IPS-11a (cell line): ENCODE results near the gene SLC39A6.
A peak's percentile ranks its signal among the peaks of the same experiment; 100 is the strongest.
"Not testable (repeated sequence)": the region's sequence is repeated elsewhere in the genome, so short reads cannot be mapped to it uniquely, and the experiment has no call there.

Experiments used
- H3K4me3 ChIP-seq: one replicate; pipeline ENCODE4 v1.5.1; 2013; ENCODE audit warnings: low read depth, low read length, control low read depth

Gene SLC39A6

GRCh38 chr18:36135264-36135663, 6.1 kb upstream of the SLC39A6 start:
- no peak overlapping the region for H3K4me3 ChIP-seq

GRCh38 chr18:36132756-36133155, 3.6 kb upstream of the SLC39A6 start:
- H3K4me3 ChIP-seq: no peak overlapping the region

GRCh38 chr18:36131692-36132483, 2.7 kb upstream of the SLC39A6 start:
- no peak overlapping the region for H3K4me3 ChIP-seq

- H3K4me3 ChIP-seq: peak overlapping the region; percentile 99
Measured at GRCh38 chr18:36130883-36131653, 1.9 kb upstream of the SLC39A6 start.

GRCh38 chr18:36130039-36130831, 1.1 kb upstream of the SLC39A6 start:
- H3K4me3 ChIP-seq: peak overlapping the region; percentile 99

- H3K4me3 ChIP-seq: peak overlapping the region; percentile 99
Measured at GRCh38 chr18:36128907-36129299, 237 bp downstream of the SLC39A6 start.

GRCh38 chr18:36128530-36128870, 640 bp downstream of the SLC39A6 start:
- peak overlapping the region; percentile 99 for H3K4me3 ChIP-seq

- H3K4me3 ChIP-seq: peak overlapping the region; percentile 99
Measured at GRCh38 chr18:36127836-36128529, 1.2 kb downstream of the SLC39A6 start.

- no peak overlapping the region for H3K4me3 ChIP-seq
Measured at GRCh38 chr18:36126668-36127067, 2.5 kb downstream of the SLC39A6 start.

- H3K4me3 ChIP-seq: no peak overlapping the region
Measured at GRCh38 chr18:36124841-36125240, 4.3 kb downstream of the SLC39A6 start.

- no peak overlapping the region for H3K4me3 ChIP-seq
Measured at GRCh38 chr18:36120297-36120696, 8.8 kb downstream of the SLC39A6 start.

GRCh38 chr18:36116771-36117170, 12.4 kb downstream of the SLC39A6 start:
- not testable (repeated sequence) for H3K4me3 ChIP-seq

GRCh38 chr18:36114738-36115137, 14.4 kb downstream of the SLC39A6 start:
- H3K4me3 ChIP-seq: no peak overlapping the region

GRCh38 chr18:36114251-36114650, 14.9 kb downstream of the SLC39A6 start:
- no peak overlapping the region for H3K4me3 ChIP-seq

GRCh38 chr18:36112302-36112701, 16.8 kb downstream of the SLC39A6 start:
- H3K4me3 ChIP-seq: no peak overlapping the region

- H3K4me3 ChIP-seq: no peak overlapping the region
Measured at GRCh38 chr18:36109737-36110136, 19.4 kb downstream of the SLC39A6 start.

GRCh38 chr18:36108601-36109000, 20.5 kb downstream of the SLC39A6 start:
- no peak overlapping the region for H3K4me3 ChIP-seq

GRCh38 chr18:36108196-36108595, 20.9 kb downstream of the SLC39A6 start:
- no peak overlapping the region for H3K4me3 ChIP-seq

- H3K4me3 ChIP-seq: no peak overlapping the region
Measured at GRCh38 chr18:36107477-36107876, 21.7 kb downstream of the SLC39A6 start.

GRCh38 chr18:36104749-36105148, 24.4 kb downstream of the SLC39A6 start:
- H3K4me3 ChIP-seq: no peak overlapping the region

- H3K4me3 ChIP-seq: no peak overlapping the region
Measured at GRCh38 chr18:36101943-36102342, 27.2 kb downstream of the SLC39A6 start.
